PC-3 (cell line): Measurements from ENCODE around the gene MYO10. TPM values are rescaled to one million over a fixed set of nuclear protein-coding genes. Genes with fewer than 3 reads are reported as not detected.
"Not testable (repeated sequence)": the region's sequence is repeated elsewhere in the genome, so short reads cannot be mapped to it uniquely, and the experiment has no call there.

ENCODE experiments used
- ATAC-seq: fragments of 200-7000 bp; cut with Tn5 transposase; 2 replicates; pipeline ENCODE4 v1.9.1; 2020; ENCODE audit warnings: mild to moderate bottlenecking, moderate library complexity
- BruUV-seq: library from RNA; stranded (reverse); fragments of 400-500 nt; replicated peaks from 2 replicates; lab custom pipeline; 2021; lab: Mats Ljungman, UMichigan
- CTCF ChIA-PET: fragments of 300-600 bp; sonication (Branson Sonifier 250); formaldehyde crosslinking; loops from one replicate; lab custom pipeline; 2022; ENCODE audit warnings: antibody characterized with exemption; lab: Charles Lee
- POLR2A ChIA-PET: fragments of 300-600 bp; sonication (Branson Sonifier 250); formaldehyde crosslinking; loops from one replicate; lab custom pipeline; 2022; ENCODE audit warnings: antibody characterized with exemption; ENCODE audit not compliant: unreplicated experiment; lab: Charles Lee
- DNase-seq: peaks from one replicate; pipeline ENCODE4 v3.0.0-alpha.2; 2015
- H2AFZ ChIP-seq: fragments of 300-600 bp; sonication (generic); 2 replicates; pipeline ENCODE4 v1.6.0; 2016; ENCODE audit warnings: antibody characterized with exemption, low read length
- H3F3A ChIP-seq: fragments of 300-600 bp; sonication (generic); one replicate; pipeline ENCODE4 v1.6.0; 2017; ENCODE audit warnings: antibody characterized with exemption, low read length, control low read depth, mild to moderate bottlenecking; ENCODE audit not compliant: unreplicated experiment
- H3K27ac ChIP-seq: fragments of 300-600 bp; sonication (generic); 2 replicates; pipeline ENCODE4 v1.5.1; 2016; ENCODE audit warnings: mild to moderate bottlenecking, low read length
- H3K27me3 ChIP-seq: fragments of 300-600 bp; sonication (generic); 2 replicates; pipeline ENCODE4 v1.6.1; 2016; ENCODE audit warnings: low read length, mixed read lengths
- H3K36me3 ChIP-seq: fragments of 300-600 bp; sonication (generic); 2 replicates; pipeline ENCODE4 v1.6.1; 2016; ENCODE audit warnings: low read depth, mixed run types, low read length, mixed read lengths
- H3K4me1 ChIP-seq: fragments of 300-600 bp; sonication (generic); 2 replicates; pipeline ENCODE4 v1.5.1; 2016; ENCODE audit warnings: low read length; ENCODE audit not compliant: insufficient read depth
- H3K4me2 ChIP-seq: fragments of 300-600 bp; sonication (generic); 2 replicates; pipeline ENCODE4 v1.6.0; 2016; ENCODE audit warnings: low read length
- H3K4me3 ChIP-seq: fragments of 300-600 bp; sonication (generic); 2 replicates; pipeline ENCODE4 v1.5.1; 2016; ENCODE audit warnings: mild to moderate bottlenecking, low read length, mixed read lengths
- H3K79me2 ChIP-seq: fragments of 300-600 bp; sonication (generic); 2 replicates; pipeline ENCODE4 v1.6.1; 2017; ENCODE audit warnings: low read length, mixed read lengths
- H3K9ac ChIP-seq: fragments of 300-600 bp; sonication (generic); 2 replicates; pipeline ENCODE4 v1.6.0; 2016; ENCODE audit warnings: mild to moderate bottlenecking, low read length
- H3K9me2 ChIP-seq: fragments of 300-600 bp; sonication (generic); replicated peaks from 2 replicates; pipeline ENCODE4 v1.6.1; 2016; ENCODE audit warnings: mixed run types, low read length, mixed read lengths
- H3K9me3 ChIP-seq: fragments of 300-600 bp; sonication (generic); 2 replicates; pipeline ENCODE4 v1.6.1; 2016; ENCODE audit warnings: low read length, mixed read lengths
- H4K20me1 ChIP-seq: fragments of 300-600 bp; sonication (generic); 2 replicates; pipeline ENCODE4 v1.6.1; 2016; ENCODE audit warnings: low read length, mixed read lengths
- EZH2 ChIP-seq: fragments of 300-600 bp; sonication (generic); IDR thresholded peaks from one replicate; pipeline ENCODE4 v1.6.1; 2017; ENCODE audit warnings: antibody characterized with exemption, mild to moderate bottlenecking, low read length; ENCODE audit not compliant: unreplicated experiment
- EZH2phosphoT487 ChIP-seq: fragments of 300-600 bp; sonication (generic); IDR thresholded peaks from 2 replicates; pipeline ENCODE4 v1.6.1; 2018; ENCODE audit warnings: mild to moderate bottlenecking, antibody characterized with exemption, low read length, borderline replicate concordance
- intact Hi-C: fragments of 100-400 bp; cut with micrococcal nuclease; formaldehyde crosslinking; loops from 2 replicates; pipeline ENCODE4 v1.9.0; 2023
- total RNA-seq: library from RNA; depleted of rRNA; stranded (reverse); fragments of >200 nt; gene quantifications from 2 replicates; pipeline ENCODE4 v1.2.3, GENCODE V29; 2014
- TF ChIP-seq, protein P1 (sequence below): fragments of 300-600 bp; sonication (generic); conservative IDR thresholded peaks from 2 replicates; pipeline ENCODE4 v1.5.1; 2017; ENCODE audit warnings: antibody characterized with exemption, low read depth, mild to moderate bottlenecking, low read length

Gene MYO10
- total RNA-seq, 1 experiment from 2014 or later = 52.3 TPM

DNA sequence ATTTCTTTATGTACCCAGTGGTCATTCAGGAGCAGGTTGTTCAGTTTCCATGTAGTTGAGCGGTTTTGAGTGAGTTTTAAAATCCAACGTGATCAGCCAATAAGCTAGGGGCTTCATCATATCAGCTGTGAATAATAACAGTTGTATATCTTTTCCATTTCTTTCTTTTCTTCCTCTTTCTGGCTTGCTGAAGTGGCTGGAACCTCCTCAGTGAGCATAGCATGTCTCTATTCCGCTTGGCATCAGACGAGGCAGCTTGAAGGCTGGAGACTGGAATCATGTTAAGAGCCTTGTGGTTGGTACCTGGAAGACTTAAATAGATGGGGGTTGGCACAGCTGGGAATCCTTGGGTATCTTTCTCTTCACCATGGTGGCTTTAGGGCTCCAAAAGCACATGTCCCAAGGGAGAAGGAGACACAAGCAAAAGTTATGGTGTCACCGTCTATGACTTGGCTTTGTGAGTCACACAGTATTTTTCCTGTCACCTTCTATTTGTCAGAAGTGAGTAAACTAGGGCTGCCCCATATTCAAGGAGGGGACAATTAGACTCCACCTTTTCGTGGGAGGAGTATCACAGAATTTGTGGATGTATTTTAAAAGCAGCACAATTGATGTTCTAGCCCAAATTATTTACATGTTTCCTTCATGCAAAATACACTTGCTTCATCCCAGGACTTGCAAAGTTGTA, 281.3 kb downstream of the MYO10 start:
- Histone ChIP-seq H3K27me3 (no peaks in the 10 kb centered on the region), H3K4me2 (no peak overlapping the region), H3K4me1 (no peaks in the 10 kb centered on the region), H3F3A (no peaks in the 10 kb centered on the region), H3K9me2 (no peaks in the 10 kb centered on the region), H4K20me1 (no peaks in the 10 kb centered on the region), H3K9me3 (no peaks in the 10 kb centered on the region), H3K9ac (no peak overlapping the region), H3K36me3 (no peaks in the 10 kb centered on the region), H2AFZ (no peak overlapping the region), H3K27ac (no peak overlapping the region), H3K79me2 (no peaks in the 10 kb centered on the region), H3K4me3 (no peak overlapping the region)
- CTCF ChIA-PET = no interaction called here
- no TSS peak for BruUV-seq
- intact Hi-C loops = no loop called here
- POLR2A ChIA-PET = no interaction called here
- peak; percentile 63 for DNase-seq
- ATAC-seq = no peak
- no peak for TF ChIP-seq EZH2phosphoT487
- TF ChIP-seq EZH2 = no peak
- TF ChIP-seq, protein P1, sequence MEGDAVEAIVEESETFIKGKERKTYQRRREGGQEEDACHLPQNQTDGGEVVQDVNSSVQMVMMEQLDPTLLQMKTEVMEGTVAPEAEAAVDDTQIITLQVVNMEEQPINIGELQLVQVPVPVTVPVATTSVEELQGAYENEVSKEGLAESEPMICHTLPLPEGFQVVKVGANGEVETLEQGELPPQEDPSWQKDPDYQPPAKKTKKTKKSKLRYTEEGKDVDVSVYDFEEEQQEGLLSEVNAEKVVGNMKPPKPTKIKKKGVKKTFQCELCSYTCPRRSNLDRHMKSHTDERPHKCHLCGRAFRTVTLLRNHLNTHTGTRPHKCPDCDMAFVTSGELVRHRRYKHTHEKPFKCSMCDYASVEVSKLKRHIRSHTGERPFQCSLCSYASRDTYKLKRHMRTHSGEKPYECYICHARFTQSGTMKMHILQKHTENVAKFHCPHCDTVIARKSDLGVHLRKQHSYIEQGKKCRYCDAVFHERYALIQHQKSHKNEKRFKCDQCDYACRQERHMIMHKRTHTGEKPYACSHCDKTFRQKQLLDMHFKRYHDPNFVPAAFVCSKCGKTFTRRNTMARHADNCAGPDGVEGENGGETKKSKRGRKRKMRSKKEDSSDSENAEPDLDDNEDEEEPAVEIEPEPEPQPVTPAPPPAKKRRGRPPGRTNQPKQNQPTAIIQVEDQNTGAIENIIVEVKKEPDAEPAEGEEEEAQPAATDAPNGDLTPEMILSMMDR = no peak

DNA sequence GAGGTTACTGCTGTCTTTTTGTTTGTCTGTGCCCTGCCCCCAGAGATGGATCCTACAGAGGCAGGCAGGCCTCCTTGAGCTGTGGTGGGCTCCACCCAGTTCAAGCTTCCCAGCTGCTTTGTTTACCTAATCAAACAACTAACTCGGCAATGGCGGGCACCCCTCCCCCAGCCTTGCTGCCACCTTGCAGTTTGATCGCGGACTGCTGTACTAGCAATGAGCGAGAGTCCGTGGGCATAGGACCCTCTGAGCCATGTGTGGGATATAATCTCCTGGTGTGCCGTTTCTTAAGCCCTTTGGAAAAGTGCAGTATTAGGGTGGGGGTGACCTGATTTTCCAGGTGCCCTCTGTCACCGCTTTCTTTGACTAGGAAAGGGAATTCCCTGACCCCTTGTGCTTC, 287.3 kb downstream of the MYO10 start:
- peaks cover 10% of the 10 kb centered on the region for H3K27me3 ChIP-seq
- H4K20me1 ChIP-seq, H3K9me3 ChIP-seq, CTCF ChIA-PET, BruUV-seq, H3K36me3 ChIP-seq, H3K4me2 ChIP-seq, H3K9ac ChIP-seq, ATAC-seq, H3K9me2 ChIP-seq, DNase-seq, H3F3A ChIP-seq, H3K27ac ChIP-seq, H3K79me2 ChIP-seq, POLR2A ChIA-PET, H3K4me3 ChIP-seq, H2AFZ ChIP-seq, H3K4me1 ChIP-seq, intact Hi-C loops: not testable (repeated sequence)

DNA sequence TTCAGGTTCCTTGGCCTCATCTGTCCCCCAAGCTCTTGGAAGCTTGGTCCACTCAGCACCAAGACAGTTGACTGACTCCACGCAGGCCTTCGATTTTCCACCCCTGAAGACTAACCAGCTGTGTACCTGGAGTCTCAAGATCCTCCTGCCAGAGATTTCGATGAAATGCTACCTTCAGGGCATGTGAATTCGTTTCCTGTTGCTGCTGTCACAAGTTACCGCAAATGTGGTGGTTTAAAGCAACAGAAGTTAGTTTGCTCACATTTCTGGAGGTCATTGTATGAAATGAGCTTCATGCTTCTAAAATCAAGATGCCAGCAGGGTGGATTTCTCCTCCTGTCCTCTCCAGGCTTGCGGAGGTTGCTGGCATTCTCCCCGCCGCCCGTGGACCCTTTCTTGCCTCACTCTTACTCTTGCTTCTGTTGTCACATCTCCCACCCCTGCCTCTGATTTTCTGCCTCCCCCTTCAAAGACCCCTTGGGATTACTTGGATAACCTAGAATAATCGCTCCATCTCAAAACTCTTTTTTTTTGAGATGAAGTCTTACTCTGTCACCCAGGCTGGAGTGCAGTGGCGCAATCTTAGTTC, 291.7 kb downstream of the MYO10 start:
- POLR2A ChIA-PET = no interaction called here
- no peak for ATAC-seq

More for the DNA sequence above, 291.7 kb downstream of the MYO10 start:
- CTCF ChIA-PET = no interaction called here
- Histone ChIP-seq H4K20me1 (no peaks in the 10 kb centered on the region), H3K36me3 (no peaks in the 10 kb centered on the region), H3K4me1 (no peaks in the 10 kb centered on the region), H3F3A (no peaks in the 10 kb centered on the region), H3K79me2 (no peaks in the 10 kb centered on the region), H3K9me3 (no peaks in the 10 kb centered on the region), H2AFZ (no peak overlapping the region), H3K4me3 (no peak overlapping the region), H3K4me2 (no peak overlapping the region), H3K9ac (no peak overlapping the region), H3K9me2 (no peaks in the 10 kb centered on the region), H3K27ac (no peak overlapping the region), H3K27me3 (peaks cover 52% of the 10 kb centered on the region)
- BruUV-seq = no TSS peak
- TF ChIP-seq, protein P1 = no peak
- TF ChIP-seq EZH2 (no peak), EZH2phosphoT487 (no peak)
- intact Hi-C loops = no loop called here
- no peak for DNase-seq
